HG02642 (cell line): ENCODE measurements around the gene ABO.
"Not testable (repeated sequence)": the region's sequence is repeated elsewhere in the genome, so short reads cannot be mapped to it uniquely, and the experiment has no call there.

Experiments used
- ATAC-seq: cut with Tn5 transposase; IDR thresholded peaks from one replicate; pipeline ENCODE4 v1.9.1; 2021; ENCODE audit warnings: mild to moderate bottlenecking; ENCODE audit not compliant: unreplicated experiment, poor library complexity

Gene ABO

DNA sequence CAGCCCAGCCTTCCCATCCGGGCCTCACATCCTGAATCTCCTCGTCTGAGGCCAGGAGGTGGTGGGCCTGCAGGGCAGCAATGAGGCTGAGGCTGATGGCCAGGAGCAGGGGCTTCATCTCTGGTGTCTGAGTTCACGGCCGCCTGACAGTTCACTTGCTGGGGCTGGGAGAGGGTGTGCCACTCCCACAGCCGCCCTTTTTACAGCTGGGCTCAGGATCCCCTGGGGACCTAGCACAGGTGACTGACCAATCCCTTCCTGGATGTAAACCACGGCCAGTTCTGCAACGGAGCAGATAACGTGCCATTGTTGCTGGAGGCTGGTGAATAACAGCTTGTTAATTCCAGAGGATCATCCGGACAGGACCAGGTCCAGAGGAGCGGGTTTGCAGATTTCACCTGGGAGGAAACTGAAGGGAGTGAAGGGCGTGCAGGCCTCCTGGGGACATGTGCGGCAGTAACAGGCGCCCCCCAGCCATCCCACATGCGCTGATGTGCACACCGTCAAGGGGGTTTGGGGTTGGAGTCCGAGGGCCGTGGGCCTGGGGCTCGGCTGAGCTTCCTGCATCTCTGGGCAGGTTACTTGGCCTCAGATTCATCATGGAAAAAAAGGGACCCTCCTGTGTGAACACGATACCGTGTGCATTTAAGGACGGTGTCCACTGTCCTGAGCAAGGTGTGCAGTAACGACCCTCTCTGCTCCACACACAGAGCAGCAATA is 46.4 kb downstream of the ABO start:
- ATAC-seq, result not testable (repeated sequence)

DNA sequence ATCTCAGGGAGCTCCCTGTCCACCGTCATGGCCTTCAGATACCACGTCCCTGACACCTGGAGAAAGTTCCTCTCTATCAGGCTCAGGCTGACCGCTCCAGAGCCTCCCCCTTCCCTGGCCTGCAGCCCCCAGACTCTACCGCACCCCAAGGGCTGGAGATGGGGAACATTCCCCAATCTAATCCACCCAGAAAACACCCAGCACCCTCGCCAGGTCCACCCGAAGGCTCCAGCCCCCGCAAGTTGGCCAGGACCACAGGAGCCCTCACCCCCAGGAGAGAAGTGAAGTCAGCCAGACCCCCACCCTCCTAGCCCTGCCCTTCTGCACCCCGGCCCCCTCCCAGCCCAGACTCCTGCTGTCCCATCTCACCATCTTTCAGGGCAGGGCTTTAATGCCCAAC is 47.0 kb downstream of the ABO start:
- ATAC-seq, result not testable (repeated sequence)

DNA sequence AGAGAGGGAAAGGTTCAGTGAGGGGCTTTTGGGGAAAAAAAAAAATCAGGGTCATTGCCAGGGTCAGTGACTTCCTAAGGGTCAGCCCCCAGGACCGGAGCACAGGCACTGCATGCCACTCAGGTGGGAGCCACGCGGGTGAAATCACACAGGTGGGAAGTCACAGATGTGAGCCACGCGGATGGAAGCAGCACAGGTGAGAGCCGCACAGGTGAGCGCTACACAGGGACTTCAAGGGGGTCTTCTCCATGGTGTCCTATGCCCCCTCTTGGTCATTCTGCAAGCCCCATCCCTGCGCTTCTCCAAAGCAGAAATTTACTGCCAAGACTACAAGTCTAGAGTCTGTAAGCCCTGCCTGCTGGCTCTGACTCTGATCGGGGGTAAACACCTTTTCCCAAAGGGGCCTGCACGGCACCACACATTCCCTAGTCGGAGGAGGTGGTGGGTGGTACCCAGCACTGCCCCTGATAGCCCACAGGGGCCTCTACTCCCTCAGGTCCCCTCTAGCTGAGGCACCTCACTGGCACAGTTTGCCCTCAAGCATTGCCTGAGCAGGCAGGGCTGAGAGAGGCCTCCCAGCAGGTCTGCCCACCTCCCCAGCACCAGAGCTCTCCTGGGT is 47.6 kb downstream of the ABO start:
- ATAC-seq, result no peak

DNA sequence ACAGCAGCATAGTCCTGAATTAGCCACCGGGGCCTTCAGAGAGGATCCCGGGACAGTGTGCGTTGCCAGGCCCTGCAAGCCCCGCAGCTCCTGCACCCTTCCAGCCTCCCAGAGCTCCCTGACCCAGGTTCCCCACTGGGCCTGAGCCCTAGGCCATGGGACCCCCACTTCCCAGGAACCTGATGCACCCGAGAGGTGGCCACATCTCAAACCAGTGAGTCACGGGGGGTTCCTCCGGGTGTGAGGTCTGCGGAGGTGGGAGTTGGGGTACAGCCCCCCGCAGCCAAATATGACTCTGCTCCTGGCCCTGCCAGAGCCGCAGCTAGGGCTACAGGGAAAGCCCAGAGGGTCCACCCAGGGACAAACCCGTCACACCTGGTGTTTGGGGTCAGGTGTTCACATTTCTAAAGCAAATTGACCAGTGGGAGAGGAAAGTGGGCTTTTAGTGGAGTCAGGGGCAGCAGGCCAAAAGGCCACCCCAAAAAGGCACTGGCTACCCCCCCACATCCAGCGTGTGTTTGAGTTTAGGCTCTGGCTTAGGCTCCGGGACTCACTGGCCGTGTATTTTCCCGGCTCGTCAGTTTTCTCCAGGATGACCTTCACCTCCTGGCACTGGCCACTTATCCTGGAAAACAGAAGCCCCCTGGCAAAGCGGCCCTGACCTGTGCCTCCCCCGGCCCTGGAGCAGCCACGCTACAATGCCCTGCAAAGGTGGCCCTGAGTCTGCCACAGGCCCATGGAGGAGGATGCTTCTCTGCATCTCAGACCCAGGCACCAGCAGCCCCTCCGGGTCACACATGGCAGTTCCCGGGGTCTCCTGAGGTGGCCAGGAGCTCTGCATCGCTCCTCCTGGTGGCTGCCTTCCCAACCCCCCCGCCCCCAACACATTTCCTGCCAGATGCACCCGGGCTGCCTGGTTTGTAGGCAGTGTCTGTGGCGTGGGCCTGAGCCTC is 48.5 kb downstream of the ABO start:
- no peak for ATAC-seq

DNA sequence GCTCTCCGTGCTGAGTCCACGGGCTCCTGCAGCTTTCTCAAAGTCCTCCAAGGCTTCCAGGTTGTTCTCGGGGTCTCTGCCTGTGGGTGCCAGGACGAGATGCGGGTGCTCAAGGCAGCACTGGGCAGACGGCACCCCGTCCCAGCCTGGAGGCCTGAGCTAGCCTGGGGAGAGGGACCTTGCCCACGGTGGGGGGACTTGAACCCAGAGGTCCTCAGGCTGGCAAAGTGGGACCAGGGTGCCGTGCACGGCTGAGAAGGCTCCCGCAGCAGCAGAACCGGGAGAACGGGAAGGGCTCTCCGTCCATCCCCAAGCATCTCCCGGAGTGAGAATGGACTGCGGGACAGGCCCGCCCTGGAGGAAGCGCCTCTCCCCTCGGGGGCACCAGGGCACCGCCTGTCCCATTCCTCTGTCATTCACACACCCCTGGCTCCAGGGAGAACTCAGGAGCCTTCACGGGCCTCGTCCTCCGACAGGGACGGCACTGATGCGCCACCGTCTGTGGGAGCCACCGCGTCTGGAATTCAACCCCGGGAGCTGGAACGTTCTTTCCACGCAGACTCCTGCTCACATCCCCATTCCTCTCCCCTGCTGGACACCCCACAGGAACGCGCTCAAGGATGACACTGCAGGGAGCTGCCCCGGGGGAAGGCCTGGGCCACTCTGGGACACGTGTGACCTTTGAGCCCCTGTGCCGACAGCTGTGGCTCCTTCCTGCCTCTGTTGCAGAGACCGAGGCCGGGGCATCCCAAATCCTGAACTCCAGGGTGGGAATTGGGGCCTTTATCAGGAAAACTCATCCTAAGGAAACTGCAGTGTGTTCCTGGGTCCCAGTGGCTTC is 49.6 kb downstream of the ABO start:
- ATAC-seq, result no peak

DNA sequence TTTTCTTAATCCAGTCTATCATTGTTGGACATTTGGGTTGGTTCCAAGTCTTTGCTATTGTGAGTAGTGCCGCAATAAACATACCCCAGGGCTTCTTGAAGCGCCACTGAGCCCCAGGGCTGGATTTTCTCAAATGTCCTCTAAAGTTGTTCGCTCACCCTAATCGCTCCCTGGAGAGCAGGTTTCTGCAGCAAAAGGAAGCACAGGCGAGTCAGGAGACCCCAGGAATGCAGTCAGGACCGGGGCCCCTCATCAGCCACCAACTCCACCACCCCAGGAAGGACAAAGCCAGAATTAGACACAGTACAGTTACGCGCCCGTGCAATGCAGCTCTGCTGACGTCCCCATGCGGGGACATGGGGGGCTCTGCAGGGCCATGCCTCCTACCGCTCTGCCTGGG is 50.2 kb downstream of the ABO start:
- no peak for ATAC-seq

DNA sequence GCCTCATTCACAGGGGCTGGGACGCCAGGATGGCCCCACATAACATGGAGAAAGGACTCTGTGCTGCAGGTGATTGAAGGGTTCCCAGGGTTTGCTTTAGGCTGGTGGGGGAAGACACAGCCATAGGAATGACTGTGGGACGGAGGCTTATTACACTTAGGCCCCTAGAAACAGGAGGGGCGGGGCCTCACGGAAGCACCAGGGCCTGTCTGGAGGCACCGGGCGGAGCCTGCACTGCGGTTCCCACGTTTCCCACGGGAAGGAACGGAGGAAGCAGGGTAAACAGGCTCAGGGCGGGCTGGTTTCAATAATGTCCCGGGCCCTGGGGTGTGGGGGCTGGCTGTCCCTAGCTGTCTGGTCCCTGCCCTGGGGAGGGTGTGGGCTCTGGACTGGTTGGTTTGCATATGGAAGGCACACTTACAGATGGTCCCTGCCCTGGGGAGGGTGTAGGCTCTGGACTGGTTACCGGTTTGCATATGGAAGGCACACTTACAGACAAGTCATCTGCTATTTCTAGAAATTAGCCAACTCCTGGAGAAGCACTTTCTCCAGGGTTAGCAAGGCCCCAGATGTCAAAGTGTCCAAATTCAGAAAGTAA is 51.7 kb downstream of the ABO start:
- not testable (repeated sequence) for ATAC-seq

DNA sequence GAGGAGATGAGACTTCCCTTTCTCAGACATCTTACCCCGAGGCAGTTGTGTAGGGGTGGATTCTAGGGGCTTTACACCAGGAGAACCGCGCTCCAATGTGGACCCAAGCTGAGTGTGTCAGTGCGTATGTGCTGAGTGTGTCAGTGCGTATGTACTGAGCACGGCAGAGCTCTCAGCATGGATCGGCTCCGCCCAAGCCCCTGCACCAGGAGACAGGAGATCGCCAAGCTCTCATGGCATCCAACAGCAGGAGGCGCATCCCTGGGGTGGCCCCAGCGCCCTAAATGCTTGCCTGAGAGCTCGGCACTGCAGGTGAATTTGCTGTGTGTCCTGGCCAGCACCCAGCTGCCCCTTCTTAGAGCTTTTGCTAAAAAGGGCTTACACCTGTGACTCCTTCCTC is 53.0 kb downstream of the ABO start:
- ATAC-seq, result not testable (repeated sequence)

DNA sequence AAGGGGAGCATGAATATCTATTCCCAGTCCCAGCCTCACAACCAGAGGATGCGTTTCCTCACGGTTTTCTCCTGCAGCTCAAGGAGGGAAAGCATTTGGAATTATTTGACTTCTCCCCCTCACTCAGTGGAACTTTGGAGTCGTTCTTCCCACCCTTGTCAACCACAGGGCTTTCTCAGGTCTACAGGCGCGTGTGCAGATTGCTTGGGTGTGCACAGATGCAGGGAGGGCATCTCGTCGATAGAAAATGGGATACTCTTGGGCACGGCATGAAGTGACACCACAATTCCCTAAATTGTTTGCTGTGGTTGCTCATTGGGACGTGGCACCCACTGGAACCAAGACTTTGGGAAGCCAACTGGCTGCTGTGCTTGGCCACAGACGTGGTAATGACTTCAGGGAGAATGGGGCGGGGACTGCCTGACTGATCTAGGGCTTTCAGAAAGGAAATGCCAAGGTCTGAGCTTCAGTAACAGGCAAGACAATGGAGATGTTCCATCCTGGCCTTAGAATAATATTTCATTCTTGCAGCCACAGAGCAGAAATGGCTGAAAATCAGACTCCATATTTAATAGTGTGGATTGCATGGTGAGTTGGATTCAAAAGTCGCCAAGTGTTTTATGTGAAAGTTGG is 53.7 kb downstream of the ABO start:
- no peak for ATAC-seq

DNA sequence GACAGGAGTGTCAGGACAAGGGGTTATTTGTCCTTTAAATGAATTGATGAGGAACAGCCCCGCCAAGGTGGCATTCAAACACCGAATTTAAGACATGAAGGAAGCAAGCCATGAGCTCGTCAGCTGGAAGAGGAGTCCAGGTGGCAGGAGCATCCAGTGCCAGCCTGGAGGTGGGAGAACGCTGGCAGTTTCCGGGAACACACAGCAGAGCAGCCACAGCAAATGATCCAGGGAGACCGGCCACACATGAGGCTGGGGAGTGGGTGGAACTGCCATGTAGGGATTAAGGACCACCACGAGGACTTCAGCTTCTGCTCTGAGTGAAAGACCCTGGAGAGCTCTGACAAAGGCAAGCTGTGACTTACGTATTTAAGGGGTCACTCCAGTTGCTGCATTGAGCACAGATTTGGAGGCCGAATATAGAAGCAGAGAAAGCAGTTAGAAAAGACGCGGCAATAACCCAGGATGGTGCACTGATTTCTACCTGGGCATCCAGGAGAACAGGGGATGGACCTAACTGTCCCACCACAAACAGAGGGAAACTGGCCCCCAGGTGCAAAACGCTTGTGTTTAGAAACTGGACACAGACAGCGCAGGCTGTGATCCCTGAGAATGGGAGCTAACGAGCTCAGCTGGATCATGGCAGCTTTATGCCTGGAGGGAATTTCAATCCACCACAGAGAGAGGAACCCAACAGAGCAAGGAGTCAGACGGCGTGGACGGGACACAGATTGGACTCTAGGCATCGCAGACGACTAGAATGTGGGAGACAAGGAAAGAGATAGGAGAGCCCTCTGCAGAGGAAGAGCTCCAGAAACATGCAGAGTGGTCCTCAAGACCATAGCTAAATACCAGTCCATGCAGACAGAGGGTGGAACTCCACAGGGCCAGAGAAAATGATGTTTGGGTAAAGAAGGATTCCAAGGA is 56.7 kb downstream of the ABO start:
- not testable (repeated sequence) for ATAC-seq

DNA sequence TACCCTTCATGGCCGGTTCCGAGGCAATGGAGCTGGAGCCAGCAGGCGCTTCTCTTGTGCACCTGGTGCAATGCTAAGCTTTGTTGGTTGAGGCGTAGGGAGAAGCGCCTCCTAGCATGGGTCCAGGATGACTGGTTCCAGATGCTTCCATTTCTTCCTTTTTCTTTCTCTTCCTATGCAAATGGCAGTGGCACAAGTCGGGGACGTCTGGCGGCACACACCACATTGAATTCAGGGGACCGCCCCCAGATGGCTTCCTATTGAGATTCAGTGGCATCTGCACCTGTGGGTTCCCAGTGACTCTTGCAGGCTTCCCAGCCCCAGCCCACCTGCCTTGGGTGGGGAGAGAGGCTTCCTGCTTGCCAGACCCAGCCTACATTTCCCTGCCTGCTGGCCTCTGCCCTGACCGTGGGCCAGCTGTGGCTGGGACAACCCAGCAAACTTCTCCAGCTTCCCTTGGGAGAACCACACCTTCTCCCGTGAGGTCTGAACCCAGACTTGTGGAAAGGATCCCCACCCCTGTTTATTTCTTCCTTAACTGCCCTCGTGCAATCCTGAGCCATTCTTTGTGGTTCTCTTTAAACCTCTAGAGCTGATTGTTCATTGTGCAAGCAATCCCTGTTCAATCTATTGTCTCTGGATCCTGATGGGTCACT is 57.5 kb downstream of the ABO start:
- not testable (repeated sequence) for ATAC-seq

DNA sequence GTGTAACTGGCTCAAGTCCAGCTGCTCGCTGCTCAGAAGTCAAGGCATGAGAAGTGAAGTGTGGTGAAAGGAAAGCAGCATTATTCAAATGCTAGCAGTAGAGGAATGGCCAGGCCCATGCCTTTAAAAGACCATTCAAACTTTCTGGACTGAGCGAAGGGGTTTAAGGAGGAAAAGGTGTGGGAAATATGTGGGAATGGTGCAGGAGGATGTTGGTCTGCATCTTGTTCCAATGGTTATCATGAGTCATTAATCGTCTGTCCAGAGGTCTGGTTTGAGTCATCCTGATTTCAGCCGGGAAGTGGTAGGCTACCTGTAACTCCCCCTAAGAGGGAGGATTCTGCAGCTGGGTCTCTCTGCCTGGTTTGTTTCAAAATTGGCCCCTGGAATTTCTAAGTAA is 60.7 kb downstream of the ABO start:
- ATAC-seq, result not testable (repeated sequence)

DNA sequence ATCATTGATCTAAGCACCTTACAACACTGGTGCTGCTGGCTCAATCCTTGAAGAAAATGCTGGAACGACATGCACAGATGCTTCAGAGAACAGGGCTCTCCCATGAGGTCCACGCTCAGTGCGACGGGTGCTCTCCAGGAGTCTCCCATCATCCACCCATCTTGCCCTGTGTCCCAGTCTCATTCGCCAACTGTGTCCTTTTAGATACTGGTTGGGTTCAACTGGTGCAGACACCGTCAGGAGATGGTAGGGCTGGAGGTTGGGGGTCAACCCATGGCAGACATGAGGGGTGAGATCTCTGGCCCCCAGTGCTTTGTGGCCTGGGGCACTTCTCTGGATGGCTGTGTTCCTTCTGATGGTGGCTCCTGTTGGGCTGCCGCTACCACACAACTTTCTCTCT is 64.4 kb downstream of the ABO start:
- no peak for ATAC-seq

DNA sequence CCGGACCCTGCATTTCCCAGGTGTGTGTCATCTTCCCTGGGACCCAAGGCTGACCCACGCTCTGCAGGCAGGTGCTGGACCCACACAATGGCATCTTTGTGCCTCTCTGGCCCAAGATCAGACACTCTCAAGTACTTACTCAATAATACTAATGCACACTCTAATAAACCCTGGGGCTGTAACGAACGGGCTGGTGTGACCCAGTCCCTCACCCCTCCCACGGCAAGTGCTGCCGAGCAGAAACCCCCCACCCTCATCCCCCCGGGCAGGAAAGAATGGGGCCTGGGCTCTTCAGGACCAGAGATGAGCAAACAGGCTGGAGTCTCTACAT is 64.8 kb downstream of the ABO start:
- no peak for ATAC-seq

DNA sequence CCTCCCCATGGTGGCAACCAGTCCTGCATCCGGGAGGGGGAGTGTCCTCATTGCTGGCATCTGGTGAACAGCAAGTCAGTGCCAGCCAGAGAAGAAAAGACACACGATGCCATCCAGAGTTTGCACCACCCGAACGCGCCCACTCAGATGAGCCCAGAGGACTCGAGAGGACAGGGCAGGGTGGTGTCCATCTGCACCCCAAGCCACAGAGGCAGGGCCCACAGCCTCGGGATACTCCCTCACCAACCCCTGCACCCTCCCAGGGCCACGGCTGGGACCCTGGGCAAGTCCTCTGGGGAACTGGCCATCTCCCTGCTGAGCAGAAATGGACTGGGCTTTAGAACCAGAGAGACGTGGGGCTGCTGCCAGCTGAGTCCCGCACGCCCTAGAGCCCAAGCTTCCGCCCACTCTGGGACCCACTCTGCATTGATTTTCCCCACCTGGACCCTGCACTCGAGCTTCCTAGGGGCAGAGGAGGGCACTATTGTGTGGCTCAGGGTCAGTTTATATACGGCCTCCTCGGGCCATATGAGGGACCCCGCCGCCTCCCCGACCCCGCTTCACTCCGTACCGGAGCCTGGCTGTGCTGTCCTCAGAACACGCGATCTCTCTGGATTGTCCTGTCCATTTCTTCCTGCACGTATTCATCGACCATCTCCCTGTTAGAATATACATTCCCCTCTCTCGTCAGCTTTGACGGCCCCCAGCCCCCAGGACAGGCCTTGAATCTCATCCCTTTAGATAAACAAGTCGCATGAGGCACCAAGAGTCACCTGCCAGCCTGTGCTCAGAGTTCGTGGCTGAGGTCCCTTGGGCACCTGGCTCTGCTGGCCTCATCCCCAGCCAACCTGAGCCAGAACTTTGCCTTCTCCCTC is 65.4 kb downstream of the ABO start:
- not testable (repeated sequence) for ATAC-seq

DNA sequence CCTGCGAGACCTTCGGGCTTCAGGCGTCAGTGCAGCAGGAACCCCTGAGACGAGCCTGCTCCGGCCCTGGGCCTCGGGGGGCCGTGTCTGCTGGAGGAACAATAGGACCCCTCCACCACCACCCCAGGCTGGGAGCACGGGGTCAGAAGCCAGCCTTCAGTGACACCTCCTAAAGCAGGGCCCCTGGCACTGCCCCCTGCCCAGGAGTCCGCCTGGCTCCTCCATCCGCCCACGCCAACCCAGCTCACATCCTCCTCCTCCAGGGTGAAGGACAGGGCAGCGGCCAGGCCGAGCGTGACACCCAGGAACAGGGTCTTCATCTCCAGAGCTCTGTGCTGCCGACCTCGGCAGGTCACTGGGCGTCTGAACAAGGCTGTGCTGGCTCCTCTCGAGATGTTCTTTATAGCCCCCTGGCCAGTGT is 66.1 kb downstream of the ABO start, which contains the start of gene OBP2B:
Gene OBP2B (minus strand): TSS at position 371 of the 421 bp plus-strand sequence. CDS start 51 bp downstream, at position 320.
- not testable (repeated sequence) for ATAC-seq
